Measurements from ENCODE around the gene GPR157.
"Not testable (repeated sequence)": the region's sequence is repeated elsewhere in the genome, so short reads cannot be mapped to it uniquely, and the experiment has no call there.

The GPR157 gene, protein sequence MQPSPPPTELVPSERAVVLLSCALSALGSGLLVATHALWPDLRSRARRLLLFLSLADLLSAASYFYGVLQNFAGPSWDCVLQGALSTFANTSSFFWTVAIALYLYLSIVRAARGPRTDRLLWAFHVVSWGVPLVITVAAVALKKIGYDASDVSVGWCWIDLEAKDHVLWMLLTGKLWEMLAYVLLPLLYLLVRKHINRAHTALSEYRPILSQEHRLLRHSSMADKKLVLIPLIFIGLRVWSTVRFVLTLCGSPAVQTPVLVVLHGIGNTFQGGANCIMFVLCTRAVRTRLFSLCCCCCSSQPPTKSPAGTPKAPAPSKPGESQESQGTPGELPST

DNA sequence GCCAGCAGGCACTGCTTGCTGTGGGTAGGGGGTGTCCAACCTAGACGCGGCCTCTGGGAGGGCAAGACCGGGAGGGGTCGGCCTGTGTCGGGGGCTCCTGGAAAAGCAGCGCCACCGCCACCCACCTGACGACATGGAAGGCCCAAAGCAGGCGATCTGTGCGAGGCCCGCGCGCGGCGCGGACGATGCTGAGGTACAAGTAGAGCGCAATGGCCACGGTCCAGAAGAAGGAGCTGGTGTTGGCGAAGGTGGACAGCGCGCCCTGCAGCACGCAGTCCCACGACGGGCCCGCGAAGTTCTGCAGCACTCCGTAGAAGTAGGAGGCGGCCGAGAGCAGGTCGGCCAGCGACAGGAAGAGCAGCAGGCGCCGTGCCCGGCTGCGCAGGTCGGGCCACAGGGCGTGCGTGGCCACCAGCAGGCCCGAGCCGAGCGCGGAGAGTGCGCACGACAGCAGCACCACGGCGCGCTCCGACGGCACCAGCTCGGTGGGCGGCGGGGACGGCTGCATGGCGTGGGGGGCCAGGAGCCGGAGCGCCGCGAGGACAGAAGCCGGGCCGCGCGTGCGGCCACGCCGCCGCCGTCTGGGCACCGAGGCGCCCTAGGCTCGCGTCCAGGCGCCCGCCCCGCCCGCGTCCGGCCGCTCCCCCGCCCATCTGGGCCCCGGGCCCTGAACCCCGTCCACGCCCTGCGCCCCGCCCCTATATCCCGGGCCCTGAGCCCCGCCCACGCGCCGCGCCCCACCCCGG, at the start of gene GPR157:
GPR157 (minus strand) TSS at position 583 of the 746 bp plus-strand sequence; CDS start at position 508, 75 bp downstream.
- DNase-seq (ENCODE audit: low spot score) = no peak

DNA sequence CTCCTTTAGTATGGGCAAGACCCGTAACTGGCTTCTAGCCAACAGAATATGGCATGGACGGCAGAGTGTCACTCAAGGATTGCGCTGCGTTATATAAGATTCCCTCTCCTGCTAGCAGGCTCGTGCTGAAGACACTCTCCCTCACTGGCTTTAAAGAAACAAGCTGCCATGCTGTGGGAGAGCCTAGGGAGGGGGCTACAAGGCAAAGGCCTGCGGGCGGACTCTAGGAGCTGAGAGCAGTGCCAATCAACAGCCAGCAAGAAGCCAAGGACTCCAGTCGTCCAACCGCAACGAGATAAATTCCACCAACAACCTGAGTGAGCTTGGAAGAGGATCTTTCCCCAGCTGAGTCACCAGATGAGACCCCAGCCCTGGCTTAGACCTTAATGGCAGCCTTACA, 45.9 kb upstream of the GPR157 start:
- DNase-seq (ENCODE audit: low spot score) = no peak

DNA sequence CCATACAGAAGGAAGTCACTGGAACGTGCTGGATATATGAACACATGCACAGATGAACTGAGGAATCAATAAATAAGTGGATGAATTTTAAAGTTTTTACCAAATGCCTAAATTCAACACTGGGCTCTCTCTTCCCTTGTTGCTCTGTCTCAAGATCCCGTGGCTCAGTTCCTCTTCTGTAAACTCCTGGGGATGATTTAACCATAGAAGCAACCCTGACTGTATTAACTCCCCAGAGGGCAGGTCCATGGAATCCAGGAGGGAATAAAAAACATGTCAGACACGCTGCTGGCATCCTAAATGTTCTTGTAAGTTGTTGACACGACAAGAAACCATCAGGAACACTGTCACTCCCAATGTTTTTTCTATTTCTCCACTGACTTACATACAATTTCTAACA, 45.3 kb upstream of the GPR157 start:
- no peak for DNase-seq (ENCODE audit: low spot score)

DNA sequence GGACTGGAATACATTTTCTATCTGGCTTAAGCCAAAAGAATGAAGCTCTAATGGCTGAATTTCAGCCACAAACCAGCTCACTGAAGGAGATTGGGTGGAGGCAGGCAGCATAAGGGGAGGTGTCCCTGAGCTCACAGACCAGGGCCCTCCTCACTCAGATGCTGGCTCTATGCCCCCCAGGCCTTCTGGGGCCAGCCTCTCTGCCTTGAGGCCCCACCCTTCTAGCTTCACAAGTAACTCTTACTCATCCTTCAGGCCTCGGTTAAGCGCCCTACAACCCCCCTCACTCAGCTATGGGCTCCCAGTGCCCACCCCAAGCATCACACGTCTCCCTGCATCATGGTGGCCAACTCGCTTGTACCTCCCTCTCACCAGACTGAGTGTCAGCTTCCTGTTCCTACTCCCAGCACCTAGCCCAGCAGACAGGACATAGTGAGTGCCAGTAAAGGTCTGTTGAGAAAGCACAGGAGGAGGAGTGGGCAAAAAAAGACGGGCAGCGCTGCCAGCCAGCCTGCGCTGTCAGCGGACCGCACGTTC, 40.8 kb upstream of the GPR157 start:
- no peak for DNase-seq (ENCODE audit: low spot score)

DNA sequence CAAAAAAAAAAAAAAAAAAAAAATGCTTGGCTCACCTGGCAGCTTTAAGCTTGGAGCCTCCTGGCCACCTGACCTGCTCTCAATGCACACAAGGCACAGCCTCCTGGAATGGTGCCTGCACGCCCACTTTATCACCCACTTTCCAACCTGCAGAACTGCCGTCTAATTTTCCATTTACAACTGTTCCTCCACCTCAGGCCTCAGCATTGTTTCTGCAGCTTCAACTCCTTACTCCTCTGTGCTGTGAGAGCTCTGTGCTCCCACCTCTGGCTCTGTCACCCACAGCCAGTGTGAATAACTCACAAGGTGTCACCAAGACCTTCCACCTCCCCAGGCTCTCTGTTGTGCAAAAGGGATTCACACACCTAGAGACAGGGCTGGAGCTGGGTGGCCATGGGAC, 38.7 kb upstream of the GPR157 start:
- DNase-seq (ENCODE audit: low spot score) = no peak

DNA sequence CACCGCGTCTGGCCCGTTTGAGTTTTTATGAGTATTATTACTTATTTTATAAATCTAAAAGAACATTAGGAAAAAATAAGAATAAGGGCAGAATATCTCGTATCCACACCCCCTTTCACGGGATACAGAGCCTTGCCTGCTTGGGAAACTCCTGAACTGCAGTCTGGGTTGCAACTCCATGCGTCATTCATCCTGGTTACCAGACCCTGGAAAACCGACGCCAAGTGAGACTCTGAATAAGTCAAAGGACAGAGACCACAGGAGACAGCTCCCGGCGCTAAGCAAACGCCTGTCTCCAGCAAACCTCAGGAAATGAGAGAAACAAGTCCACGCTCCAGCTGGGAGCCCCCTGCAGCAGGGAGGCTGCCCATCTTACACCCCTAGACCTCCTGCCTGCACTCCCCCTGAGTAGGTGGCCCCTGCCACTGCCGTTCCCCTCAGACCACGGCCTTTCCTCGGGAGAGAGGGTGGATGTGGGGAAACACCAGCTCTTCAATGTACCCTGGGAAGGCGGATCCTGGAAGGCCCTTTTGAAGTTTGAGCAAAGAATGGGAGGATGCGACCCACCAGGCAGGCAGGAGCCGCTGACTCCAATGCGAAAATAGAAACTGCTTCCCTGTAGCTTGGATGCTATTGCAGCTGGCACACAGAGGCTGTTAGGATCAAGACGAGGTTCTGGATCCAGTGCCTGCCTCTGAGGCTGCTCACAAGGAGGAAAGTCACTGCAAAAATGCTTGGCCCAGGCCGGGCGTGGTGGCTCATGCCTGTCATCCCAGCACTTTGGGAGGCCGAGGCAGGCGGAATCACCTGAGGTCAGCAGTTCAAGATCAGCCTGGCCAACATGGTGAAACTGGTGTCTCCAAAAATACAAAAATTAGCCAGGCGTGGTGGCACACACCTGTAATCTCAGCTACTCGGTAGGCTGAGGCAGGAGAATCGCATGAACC, 37.7 kb upstream of the GPR157 start:
- DNase-seq (ENCODE audit: low spot score) = no peak

DNA sequence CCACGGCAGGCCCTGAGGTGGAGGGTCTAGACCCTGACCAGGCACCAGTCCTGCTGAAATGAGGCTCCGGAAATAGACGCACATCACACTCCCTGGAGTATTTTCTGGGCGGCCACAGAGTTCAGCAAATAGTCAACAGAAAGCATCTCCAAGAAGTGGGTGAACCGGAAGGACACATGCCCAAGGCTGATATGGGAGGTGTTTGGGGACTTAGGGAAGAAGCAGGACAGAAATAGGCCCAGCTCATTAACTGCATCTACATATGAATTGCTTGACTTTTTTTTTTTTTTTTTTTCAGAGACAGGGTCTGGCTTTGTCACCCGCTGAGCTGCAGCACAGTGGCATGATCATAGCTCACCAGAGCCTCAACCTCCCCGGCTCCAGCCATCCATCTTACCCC, 36.5 kb upstream of the GPR157 start:
- no peak for DNase-seq (ENCODE audit: low spot score)

DNA sequence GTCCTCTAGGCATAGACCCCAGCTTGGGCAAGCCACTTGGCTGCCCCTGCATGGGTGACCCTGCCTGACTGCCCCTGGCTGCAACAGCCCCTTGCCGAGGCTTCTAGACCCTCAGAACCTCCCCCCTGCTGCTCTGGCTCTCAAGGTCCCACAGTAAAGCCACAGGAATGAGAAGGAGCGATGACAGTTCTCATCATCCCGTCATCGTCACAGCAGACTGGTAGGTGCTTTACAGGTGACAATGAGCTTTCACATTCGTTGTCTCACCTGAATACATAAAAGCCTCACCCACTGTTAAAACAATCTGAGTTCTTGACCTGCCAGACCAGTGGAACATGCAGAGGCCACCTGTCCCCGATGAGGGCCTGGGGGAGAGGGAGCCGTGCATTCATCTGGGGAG, 36.0 kb upstream of the GPR157 start:
- no peak for DNase-seq (ENCODE audit: low spot score)

DNA sequence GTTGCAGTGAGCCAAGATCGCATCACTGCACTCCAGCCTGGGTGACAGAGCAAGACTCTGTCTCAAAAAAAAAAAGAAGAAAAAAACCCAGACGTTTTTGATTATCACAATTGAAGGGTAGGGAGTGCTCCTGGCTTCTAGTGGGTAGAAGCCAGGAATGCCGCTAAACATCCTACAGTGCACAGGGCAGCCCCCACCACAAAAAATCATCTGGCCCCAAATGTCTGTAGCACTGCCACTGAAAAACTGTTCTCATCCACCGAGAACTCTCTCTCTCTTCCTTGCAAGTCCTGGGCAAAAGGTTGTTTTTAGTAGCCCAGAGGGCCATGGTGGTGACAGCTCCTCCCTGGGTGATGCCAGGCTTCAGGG, 35.6 kb upstream of the GPR157 start:
- DNase-seq (ENCODE audit: low spot score) = no peak

DNA sequence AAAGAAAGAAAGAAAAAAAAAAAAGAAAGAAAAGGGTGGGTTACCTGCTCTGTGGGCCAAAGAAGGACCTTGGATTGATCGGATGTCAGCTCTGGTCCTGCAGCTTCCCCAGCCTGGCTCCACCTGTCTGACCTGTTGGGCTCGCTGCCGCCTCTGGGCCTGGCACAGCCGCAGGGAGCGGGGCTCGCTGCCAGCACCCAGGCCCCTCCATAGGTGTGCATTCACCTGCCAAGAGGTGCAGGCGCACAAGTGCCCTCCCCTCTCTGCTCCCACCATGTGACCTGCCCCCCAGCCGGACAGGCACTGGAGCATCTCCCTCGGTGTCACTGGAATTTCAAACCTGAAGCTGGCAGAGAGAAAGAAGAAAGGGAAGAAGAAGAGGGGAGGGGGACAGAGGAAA, 33.1 kb upstream of the GPR157 start:
- no peak for DNase-seq (ENCODE audit: low spot score)

DNA sequence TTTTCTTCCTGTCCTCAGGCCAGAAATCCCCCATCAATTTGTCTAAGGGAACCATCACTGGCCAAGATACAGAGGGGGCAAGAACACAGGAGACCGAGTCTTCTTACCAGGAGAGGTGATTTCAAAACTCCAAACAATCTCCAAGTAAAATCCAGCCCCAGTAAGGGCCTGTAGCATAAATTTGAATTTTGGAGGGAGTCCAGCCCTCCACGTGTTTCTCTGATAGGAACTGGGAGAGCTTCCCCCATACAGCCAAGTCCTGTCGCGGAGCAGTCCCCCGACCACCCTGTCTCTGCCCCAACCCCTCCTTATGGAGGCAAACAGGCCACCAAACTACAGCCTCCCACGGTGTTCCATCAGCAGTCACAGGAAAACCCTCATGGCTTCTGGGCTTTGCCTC, 32.4 kb upstream of the GPR157 start:
- DNase-seq (ENCODE audit: low spot score) = no peak

DNA sequence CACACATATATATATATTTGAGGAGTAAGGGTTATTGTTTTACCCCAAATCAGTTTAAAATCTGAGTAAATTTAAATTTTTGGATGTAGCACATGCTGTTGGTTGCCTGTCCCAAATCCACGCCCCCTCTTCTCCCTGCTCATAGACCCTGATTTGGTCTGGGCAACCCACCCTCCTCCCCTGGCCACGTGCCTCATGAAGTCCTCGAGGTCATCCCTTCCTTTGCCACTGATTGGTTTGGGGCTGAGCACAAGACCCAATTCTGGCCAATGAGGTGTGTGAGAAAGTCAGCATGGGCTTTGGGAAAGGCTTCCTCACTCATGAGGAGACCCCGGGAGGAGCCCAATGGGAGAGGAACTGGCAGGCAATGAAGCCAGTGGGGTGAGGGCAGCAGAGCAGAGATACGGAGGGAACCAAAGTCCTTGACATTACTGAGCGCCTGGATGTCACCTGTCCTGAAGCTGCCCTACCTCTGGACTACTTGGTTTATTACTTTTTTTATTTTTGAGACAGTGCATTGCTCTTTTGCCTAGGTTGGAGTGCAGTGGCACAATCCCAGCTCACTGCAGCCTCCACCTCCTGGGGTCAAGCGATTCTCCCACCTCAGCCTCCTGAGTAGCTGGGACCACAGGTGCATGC, 31.3 kb upstream of the GPR157 start:
- no peak for DNase-seq (ENCODE audit: low spot score)

DNA sequence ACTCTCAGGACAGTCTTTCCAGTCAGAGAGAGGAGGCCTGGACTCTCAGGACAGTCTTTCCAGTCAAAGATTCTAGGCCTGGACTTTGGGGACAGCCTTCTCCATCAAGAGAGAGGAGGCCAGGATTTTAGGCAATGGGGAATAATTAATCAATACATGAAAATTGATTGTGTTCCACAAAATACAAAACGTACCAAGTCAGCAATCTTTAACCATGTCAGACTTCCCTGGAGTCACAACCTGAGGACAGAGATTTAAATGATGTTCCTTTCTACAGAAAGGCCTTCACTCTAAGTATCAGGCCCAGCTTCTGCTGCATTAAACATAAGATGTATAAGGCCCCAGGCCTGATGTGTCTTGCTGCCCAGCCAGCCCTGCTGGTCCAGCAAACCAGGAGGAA, 27.0 kb upstream of the GPR157 start:
- DNase-seq (ENCODE audit: low spot score) = no peak

DNA sequence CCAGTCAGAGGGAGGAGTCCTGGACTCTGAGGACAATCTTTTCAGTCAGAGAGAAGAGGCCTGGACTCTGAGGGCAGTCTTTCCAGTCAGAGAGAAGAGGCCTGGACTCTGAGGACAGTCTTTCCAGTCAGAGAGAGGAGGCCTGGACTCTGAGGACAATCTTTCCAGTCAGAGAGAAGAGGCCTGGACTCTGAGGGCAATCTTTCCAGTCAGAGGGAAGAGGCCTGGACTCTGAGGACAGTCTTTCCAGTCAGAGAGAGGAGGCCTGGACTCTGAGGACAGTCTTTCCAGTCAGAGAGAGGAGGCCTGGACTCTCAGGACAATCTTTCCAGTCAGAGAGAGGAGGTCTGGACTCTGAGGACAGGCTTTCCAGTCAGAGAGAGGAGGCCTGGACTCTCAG, 26.5 kb upstream of the GPR157 start:
- DNase-seq (ENCODE audit: low spot score) = not testable (repeated sequence)

DNA sequence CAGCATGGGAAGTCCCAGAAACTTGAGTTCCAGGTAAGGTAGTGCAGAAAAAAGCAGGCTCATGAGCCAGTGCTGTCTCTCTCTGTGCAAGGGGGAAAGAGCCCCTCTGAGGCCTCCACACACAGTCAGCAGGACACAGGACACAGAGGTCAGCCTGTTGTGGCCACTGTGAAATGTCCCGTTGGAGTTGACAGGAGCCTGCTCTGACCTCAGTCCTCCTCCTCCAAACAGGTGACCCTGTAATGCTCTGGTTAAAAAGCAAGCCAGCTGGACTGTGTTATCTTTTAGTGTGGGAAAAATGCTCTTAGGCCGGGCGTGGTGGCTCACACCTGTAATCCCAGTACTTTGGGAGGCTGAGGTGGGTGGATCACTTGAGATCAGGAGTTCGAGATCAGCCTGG, 24.2 kb upstream of the GPR157 start:
- DNase-seq (ENCODE audit: low spot score) = no peak

DNA sequence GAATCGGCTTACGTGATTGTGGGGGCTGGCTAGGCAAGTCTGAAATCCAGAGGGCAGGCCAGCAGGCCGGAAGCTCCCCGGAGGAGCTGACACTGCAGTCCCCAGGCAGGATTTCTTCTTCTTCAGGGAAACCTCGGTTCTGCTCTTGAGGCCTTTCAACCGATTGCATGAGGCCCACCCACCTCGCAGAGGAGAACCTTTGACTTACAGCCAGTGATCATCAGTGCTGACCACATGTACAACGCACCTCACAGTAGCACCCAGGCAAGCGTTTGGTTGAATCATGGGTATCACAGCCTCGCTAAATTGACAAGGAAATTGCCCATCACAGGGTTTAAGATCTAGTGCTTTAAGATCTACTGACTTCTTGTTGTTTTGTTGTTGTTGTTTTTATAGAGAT, 23.6 kb upstream of the GPR157 start:
- no peak for DNase-seq (ENCODE audit: low spot score)

DNA sequence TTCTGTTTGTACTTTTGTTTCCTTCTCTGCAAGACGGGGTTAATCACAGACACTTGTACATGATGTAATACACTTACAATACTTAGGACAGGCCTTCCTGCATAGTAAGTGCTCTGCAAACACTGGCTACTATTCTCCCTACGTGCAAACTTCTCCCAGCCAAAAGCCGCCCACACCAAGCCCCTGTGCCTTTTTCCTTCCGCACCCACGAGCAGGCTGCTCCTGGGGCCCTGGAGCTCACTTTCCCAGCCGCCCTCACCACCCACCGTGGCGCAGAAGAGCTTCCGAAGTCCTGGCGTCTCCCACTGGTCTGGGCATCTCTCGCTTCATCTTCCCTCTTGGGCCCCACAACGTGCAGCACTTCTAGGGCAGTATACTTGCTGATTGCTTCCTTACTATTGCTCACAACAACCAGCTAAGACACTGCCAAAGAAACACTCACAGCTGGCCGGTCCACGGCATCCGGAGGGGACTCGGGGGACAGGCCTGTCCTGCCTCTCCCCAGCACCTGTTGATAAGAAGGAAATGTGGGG, 22.5 kb upstream of the GPR157 start:
- DNase-seq (ENCODE audit: low spot score) = no peak

DNA sequence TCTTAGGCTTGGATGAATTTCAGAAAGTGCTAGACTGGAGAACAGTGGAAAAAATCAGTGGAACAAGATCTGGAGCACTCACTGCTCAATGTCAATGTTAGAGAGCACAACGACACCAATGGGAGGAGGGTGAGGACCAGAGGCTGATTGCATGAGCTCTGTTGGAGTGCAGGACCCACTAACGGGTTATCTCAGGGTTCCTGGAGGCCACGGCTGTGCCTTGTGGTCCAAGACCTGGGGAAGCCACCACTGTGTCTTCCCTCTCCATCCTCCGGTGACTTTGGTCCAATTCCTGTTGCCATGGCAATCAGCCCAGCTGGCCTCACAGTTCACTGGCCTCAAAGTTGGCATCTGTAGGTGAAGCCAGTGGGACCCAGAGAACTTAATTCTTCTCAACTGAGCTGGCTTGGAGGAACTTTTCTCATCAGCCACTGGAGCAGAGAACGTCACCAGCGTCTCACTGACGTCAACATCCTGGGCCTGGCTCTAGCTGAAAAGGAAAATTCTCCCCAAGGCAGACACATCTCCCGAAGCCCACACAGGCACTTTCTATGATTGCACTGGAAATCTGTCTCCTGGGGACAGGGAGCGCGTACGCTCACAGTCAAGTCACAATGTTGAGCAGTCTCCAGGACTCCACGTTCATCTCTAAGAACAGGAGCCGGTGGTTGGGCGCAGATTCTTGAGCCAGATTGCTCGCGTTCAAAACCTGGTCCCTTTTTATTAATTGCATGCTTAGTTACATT, 21.9 kb upstream of the GPR157 start:
- DNase-seq (ENCODE audit: low spot score) = no peak

DNA sequence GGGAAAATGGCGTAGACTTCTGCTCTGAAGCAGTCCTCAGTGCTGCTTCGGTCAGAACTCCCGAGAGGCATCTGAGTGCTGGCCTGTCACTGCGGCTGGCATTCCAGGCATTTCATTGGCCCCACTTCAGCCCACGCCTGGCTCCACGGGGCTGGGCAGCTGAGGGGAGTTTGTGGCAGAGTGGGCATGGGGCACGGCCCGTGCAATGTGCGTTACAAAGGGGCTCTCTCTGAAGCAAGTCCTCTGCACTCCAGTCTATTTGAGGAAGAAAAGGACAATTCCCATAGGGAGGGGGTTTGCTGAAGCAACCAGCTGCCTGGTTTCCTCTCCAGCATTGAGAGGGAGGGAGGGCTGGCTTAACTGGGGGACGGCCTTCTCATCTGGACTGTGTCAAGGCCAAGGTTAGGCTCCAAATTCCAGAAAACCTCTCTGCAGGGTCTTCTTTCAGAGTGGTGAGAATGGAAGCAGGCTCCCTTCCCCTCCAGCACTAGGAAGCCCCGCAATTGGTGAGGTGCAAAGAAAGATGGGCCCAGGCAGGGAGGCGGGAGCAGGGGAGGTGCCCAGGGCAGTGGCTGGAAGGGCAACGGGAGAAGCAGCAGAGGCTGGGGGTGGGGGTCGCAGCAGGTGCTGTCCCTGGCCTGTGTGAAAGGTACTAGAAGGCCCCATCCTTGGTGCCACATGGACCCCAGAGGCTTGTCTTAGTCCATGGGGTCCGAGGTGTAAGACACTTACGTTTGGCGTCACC, 21.1 kb upstream of the GPR157 start:
- no peak for DNase-seq (ENCODE audit: low spot score)

DNA sequence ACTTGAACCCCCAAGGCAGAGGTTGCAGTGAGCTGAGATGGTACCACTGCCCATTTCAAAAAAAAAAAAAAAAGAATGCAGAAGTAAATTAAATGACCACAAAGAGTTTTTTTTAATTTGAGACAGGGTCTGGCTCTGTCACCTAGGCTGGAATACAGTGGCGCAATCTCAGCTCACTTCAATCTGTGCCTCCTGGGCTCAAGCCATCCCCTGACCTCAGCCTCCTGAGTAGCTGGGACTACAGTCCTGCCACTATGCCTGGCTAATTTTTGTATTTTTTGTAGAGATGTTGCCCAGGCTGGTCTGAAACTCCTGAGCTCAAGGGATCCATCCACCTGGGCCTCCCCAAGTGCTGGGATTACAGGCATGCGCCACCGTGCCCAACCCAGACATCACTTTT, 20.2 kb upstream of the GPR157 start:
- DNase-seq (ENCODE audit: low spot score) = no peak

Data from germinal center (tissue), 1 donor.